ENCODE measurements around the gene GPC6. TPM values are rescaled to one million over a fixed set of nuclear protein-coding genes. Genes with fewer than 3 reads are reported as not detected.

The GPC6 gene
- total and polyA plus RNA-seq, 4 donors = 5.9 to 29.1 (median 18.2) TPM

GRCh38 chr13:94080527-94080926 is 853.9 kb downstream of the GPC6 start:
- Histone ChIP-seq H3K9ac (ENCODE audit: low read depth in 1 of 2, low read length in 2 of 2) (no peak overlapping the region), H3K4me3 (ENCODE audit: low read depth in 1 of 3, low read length in 3 of 3) (no peak overlapping the region), H3K27ac (ENCODE audit: low read depth in 1 of 2, low read length in 2 of 2) (no peak overlapping the region), H3K4me1 (ENCODE audit: control insufficient read depth in 4 of 4, insufficient read depth in 4 of 4, low read length in 3 of 4) (no peaks in the 10 kb centered on the region), H3K27me3 (ENCODE audit: control insufficient read depth in 4 of 4, insufficient read depth in 4 of 4, low read length in 3 of 4) (no peaks in the 10 kb centered on the region), H3K9me3 (ENCODE audit: control insufficient read depth in 4 of 4, low read length in 3 of 4) (peaks cover 0 to 9% (median 3%) of the 10 kb centered on the region in 4 donors), H3K36me3 (ENCODE audit: control insufficient read depth in 4 of 4, insufficient read depth in 3 of 4, low read depth in 1 of 4, low read length in 3 of 4) (no peaks in the 10 kb centered on the region)
- 84% methylated on average over 1 of the region's 1 CpG for WGBS
- TF ChIP-seq HNF4A (conservative IDR thresholded peaks at IDR 0.05) (no peak), ZBTB33 (IDR thresholded peaks at IDR 0.05) (no peak), REST (IDR thresholded peaks at IDR 0.05) (no peak), JUND (IDR thresholded peaks at IDR 0.05) (no peak), GABPA (IDR thresholded peaks at IDR 0.05 in 1 of 2, conservative IDR thresholded peaks at IDR 0.05 in 1 of 2) (no peak), ATF3 (IDR thresholded peaks at IDR 0.05) (no peak), SP1 (IDR thresholded peaks at IDR 0.05) (no peak), FOXA1 (IDR thresholded peaks at IDR 0.05) (no peak), EGR1 (IDR thresholded peaks at IDR 0.05; ENCODE audit: low read depth in 2 of 2) (no peak), RXRA (IDR thresholded peaks at IDR 0.05) (no peak), TAF1 (conservative IDR thresholded peaks at IDR 0.05) (no peak)
- no peak for DNase-seq (ENCODE audit: low spot score)

- Histone ChIP-seq H3K4me1 (ENCODE audit: control insufficient read depth in 4 of 4, insufficient read depth in 4 of 4, low read length in 3 of 4) (no peaks in the 10 kb centered on the region), H3K27me3 (ENCODE audit: control insufficient read depth in 4 of 4, insufficient read depth in 4 of 4, low read length in 3 of 4) (no peaks in the 10 kb centered on the region), H3K36me3 (ENCODE audit: control insufficient read depth in 4 of 4, insufficient read depth in 3 of 4, low read depth in 1 of 4, low read length in 3 of 4) (no peaks in the 10 kb centered on the region), H3K9ac (ENCODE audit: low read depth in 1 of 2, low read length in 2 of 2) (no peak overlapping the region), H3K9me3 (ENCODE audit: control insufficient read depth in 4 of 4, low read length in 3 of 4) (no peaks in the 10 kb centered on the region), H3K4me3 (ENCODE audit: low read depth in 1 of 3, low read length in 3 of 3) (no peak overlapping the region), H3K27ac (ENCODE audit: low read depth in 1 of 2, low read length in 2 of 2) (no peak overlapping the region)
- DNase-seq (ENCODE audit: low spot score) = no peak
- WGBS = 91% methylated on average over 3 of the region's 3 CpGs
- TF ChIP-seq GABPA (IDR thresholded peaks at IDR 0.05 in 1 of 2, conservative IDR thresholded peaks at IDR 0.05 in 1 of 2) (no peak), FOXA2 (IDR thresholded peaks at IDR 0.05) (no peak), EGR1 (IDR thresholded peaks at IDR 0.05; ENCODE audit: low read depth in 2 of 2) (no peak)
Measured at GRCh38 chr13:94087100-94087499, 860.5 kb downstream of the GPC6 start.

GRCh38 chr13:94088742-94089141 is 862.1 kb downstream of the GPC6 start:
- no peaks in the 10 kb centered on the region for H3K36me3 ChIP-seq (ENCODE audit: control insufficient read depth in 4 of 4, insufficient read depth in 3 of 4, low read depth in 1 of 4, low read length in 3 of 4)
- no peak overlapping the region for H3K27ac ChIP-seq (ENCODE audit: low read depth in 1 of 2, low read length in 2 of 2)
- H3K9ac ChIP-seq (ENCODE audit: low read depth in 1 of 2, low read length in 2 of 2) = no peak overlapping the region
- H3K9me3 ChIP-seq (ENCODE audit: control insufficient read depth in 4 of 4, low read length in 3 of 4) = no peaks in the 10 kb centered on the region
- no peaks in the 10 kb centered on the region for H3K4me1 ChIP-seq (ENCODE audit: control insufficient read depth in 4 of 4, insufficient read depth in 4 of 4, low read length in 3 of 4)
- no peak for DNase-seq (ENCODE audit: low spot score)
- WGBS = 93% methylated on average over 4 of the region's 4 CpGs
- no peak overlapping the region for H3K4me3 ChIP-seq (ENCODE audit: low read depth in 1 of 3, low read length in 3 of 3)
- no peaks in the 10 kb centered on the region for H3K27me3 ChIP-seq (ENCODE audit: control insufficient read depth in 4 of 4, insufficient read depth in 4 of 4, low read length in 3 of 4)
- TF ChIP-seq SP1 (IDR thresholded peaks at IDR 0.05) (no peak), RXRA (IDR thresholded peaks at IDR 0.05) (no peak), EGR1 (IDR thresholded peaks at IDR 0.05; ENCODE audit: low read depth in 2 of 2) (no peak), FOXA2 (IDR thresholded peaks at IDR 0.05) (no peak), TAF1 (conservative IDR thresholded peaks at IDR 0.05) (no peak), RAD21 (IDR thresholded peaks at IDR 0.05) (no peak), HNF4G (IDR thresholded peaks at IDR 0.05) (no peak), GABPA (IDR thresholded peaks at IDR 0.05 in 1 of 2, conservative IDR thresholded peaks at IDR 0.05 in 1 of 2) (no peak), MAX (IDR thresholded peaks at IDR 0.05) (no peak), JUND (IDR thresholded peaks at IDR 0.05) (no peak), HNF4A (conservative IDR thresholded peaks at IDR 0.05) (no peak), NR2F2 (IDR thresholded peaks at IDR 0.05) (no peak), YY1 (IDR thresholded peaks at IDR 0.05) (no peak), ATF3 (IDR thresholded peaks at IDR 0.05) (no peak), CTCF (IDR thresholded peaks at IDR 0.05; ENCODE audit: low read depth, low read length, missing input control) (no peak), FOXA1 (IDR thresholded peaks at IDR 0.05) (no peak)

Data from liver (tissue), 9 donors.